HEK293T (cell line): ENCODE results near the gene F13A1.

Source experiments
- BHLHE40 ChIP-seq: fragments of 450-650 bp; IDR thresholded peaks from 2 replicates; pipeline ENCODE4 v1.6.1; 2016; ENCODE audit warnings: mild to moderate bottlenecking, moderate library complexity, borderline replicate concordance
- FOXA1 ChIP-seq: fragments of 450-650 bp; IDR thresholded peaks from 2 replicates; pipeline ENCODE4 v1.6.1; 2016; ENCODE audit warnings: mild to moderate bottlenecking
- FOXK2 ChIP-seq: fragments of 450-650 bp; IDR thresholded peaks from 2 replicates; pipeline ENCODE4 v1.6.1; 2016; ENCODE audit warnings: mild to moderate bottlenecking
- FOXM1 ChIP-seq: fragments of 450-650 bp; IDR thresholded peaks from 2 replicates; pipeline ENCODE4 v1.6.1; 2017; ENCODE audit warnings: mild to moderate bottlenecking, borderline replicate concordance
- SP1 ChIP-seq: fragments of 450-650 bp; IDR thresholded peaks from 2 replicates; pipeline ENCODE4 v1.6.1; 2017

DNA sequence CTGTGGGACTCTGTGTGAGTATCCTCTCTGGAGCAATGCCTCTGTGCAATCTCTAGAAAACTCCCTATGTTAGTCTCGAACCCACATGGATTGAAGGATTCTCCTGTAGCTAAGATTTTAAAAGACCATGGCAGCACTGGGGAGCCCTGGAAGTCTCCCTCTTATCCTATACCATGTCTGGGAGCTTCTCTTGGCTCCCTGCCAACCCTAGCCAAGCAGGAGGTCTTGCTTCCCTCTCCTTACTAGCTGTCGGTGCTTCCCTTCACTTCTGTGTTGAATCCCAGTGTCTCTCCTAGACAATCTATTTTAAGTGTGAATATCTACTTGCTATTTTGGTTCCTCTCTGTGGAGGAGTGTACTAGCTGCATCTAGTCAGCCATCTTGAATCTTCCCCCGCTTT, 195.0 kb downstream of the F13A1 start:
- TF ChIP-seq FOXM1 (no peak), FOXK2 (no peak), SP1 (no peak), BHLHE40 (no peak), FOXA1 (no peak)
